ENCODE measurements around the gene SSH2. TPM values are rescaled to one million over a fixed set of nuclear protein-coding genes. Genes with fewer than 3 reads are reported as not detected.

The SSH2 gene
- total RNA-seq, 5 donors from 2014 or later (not counting 1 experiment from before 2014, with no cell fraction given): 76.2 to 115 (median 82.7) TPM

DNA sequence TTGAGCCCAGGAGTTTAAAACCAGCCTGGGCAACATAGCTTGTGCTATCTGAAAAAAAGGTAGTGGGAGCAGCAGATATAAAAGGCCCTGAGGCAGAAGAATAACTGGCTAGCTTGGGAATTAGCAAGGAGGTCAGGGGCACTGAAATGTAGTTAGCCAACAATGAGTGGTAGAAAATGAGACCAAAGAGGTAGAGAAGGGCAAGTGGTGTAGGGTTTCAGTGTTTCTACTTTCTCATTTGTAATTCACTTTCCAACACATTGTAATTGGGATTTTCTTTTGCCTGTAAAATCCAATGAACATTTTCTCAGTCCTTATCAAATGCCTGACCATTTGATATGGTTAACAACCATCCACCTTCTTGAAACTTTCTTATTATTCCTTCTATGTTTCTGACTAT lies 212.2 kb downstream of the SSH2 start:
- Mint-ChIP-seq H3K36me3 (peaks cover 39% of the 10 kb centered on the region), H3K4me3 (peak overlapping the region in 1 of 3 donors; percentile 33), H3K4me1 (peaks cover 83 to 91% (median 89%) of the 10 kb centered on the region in 3 donors), H3K9me3 (no peaks in the 10 kb centered on the region), H3K27ac (peak overlapping the region; percentile 40 to 67), H3K27me3 (no peaks in the 10 kb centered on the region)
- DNase-seq: no peak
- ChIA-PET CTCF (interaction anchor here in 1 of 2 donors (0.7 kb wide), 2 partner anchors 29 to 75 kb away, joined by 3 read pairs; no protein-coding TSS in a partner anchor), POLR2A (interaction anchor here (0.6 to 0.7 kb wide), 2 partner anchors 25 to 27 kb away, joined by 3 to 11 read pairs; no protein-coding TSS in a partner anchor)
- H3K9me3 ChIP-seq: no peaks in the 10 kb centered on the region
- ATAC-seq (replicated peaks in 1 of 4): no peak
- no peak overlapping the region for H3K27ac ChIP-seq (ENCODE audit: low read length)
- H3K36me3 ChIP-seq (ENCODE audit: control insufficient read depth in 2 of 2, extremely low read depth in 1 of 2, insufficient read depth in 1 of 2, low read length in 1 of 2): peaks cover 0 to 2% of the 10 kb centered on the region in 2 donors
- peaks cover 33 to 36% of the 10 kb centered on the region in 2 experiments for H3K4me1 ChIP-seq (ENCODE audit: control insufficient read depth in 1 of 2, extremely low read depth in 1 of 2, insufficient read depth in 2 of 2, low read length in 2 of 2)
- no peaks in the 10 kb centered on the region for H3K27me3 ChIP-seq (replicated peaks in 1 of 2; ENCODE audit: control insufficient read depth in 2 of 2, extremely low read depth in 1 of 2, insufficient read depth in 2 of 2, low read length in 1 of 2)
- H3K4me3 ChIP-seq (ENCODE audit: control insufficient read depth in 1 of 2, extremely low read depth in 1 of 2, low read length in 1 of 2): no peak overlapping the region

DNA sequence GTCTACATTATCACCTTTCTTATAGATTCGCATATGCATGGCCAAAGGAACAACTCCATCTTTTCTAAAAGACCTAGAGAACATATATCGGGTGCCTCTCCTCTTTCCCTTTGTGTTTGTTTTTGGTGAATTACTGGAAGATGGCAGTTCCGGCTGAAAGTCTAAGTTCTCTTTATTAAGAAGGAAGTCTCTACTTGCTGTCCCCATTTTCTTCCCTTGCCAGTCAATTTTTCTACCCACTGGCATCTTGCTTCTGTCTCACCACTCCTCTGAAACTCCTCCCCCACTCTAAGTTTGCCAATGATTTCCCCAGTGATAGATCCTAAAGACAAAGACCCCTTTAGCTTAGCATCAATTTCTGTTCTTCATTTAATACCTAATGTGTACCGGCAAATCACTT lies 213.5 kb downstream of the SSH2 start:
- Mint-ChIP-seq H3K4me3 (peak overlapping the region in 1 of 3 donors; percentile 8), H3K27me3 (no peaks in the 10 kb centered on the region), H3K36me3 (peaks cover 36% of the 10 kb centered on the region), H3K9me3 (no peaks in the 10 kb centered on the region), H3K4me1 (peaks cover 81 to 90% (median 82%) of the 10 kb centered on the region in 3 donors), H3K27ac (peak overlapping the region; percentile 48 to 68)
- peaks cover 0 to 3% of the 10 kb centered on the region in 2 donors for H3K36me3 ChIP-seq (ENCODE audit: control insufficient read depth in 2 of 2, extremely low read depth in 1 of 2, insufficient read depth in 1 of 2, low read length in 1 of 2)
- DNase-seq: no peak
- no peak overlapping the region for H3K27ac ChIP-seq (ENCODE audit: low read length)
- 100% methylated on average over 1 of the region's 4 CpGs for WGBS (ENCODE audit: insufficient coverage)
- H3K4me3 ChIP-seq (ENCODE audit: control insufficient read depth in 1 of 2, extremely low read depth in 1 of 2, low read length in 1 of 2): no peak overlapping the region
- ATAC-seq (replicated peaks in 1 of 4): no peak
- ChIA-PET CTCF (no interaction called here), POLR2A (no interaction called here)
- H3K9me3 ChIP-seq: no peaks in the 10 kb centered on the region
- H3K4me1 ChIP-seq (ENCODE audit: control insufficient read depth in 1 of 2, extremely low read depth in 1 of 2, insufficient read depth in 2 of 2, low read length in 2 of 2): peaks cover 24 to 28% of the 10 kb centered on the region in 2 experiments
- H3K27me3 ChIP-seq (replicated peaks in 1 of 2; ENCODE audit: control insufficient read depth in 2 of 2, extremely low read depth in 1 of 2, insufficient read depth in 2 of 2, low read length in 1 of 2): no peaks in the 10 kb centered on the region

DNA sequence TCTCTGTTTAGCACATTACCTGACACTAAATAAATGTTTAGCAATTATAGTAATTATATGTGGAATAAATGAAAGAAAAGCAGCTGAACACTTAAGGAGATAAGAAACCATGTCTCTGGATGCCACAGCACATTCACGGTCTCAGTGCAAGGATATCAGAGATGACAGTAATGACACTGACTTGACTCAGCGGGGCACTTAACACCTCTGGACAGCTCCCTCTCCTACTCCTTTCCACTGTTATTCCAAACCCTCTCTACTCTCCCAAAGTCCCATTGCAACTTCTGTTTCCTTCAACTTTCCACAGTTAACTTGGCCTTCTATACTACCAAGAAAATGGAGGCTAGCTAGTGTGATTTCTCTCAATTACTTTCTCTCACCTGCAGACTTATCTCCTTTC lies 214.3 kb downstream of the SSH2 start:
- Mint-ChIP-seq H3K9me3 (no peaks in the 10 kb centered on the region), H3K27ac (peak overlapping the region; percentile 48 to 68), H3K27me3 (no peaks in the 10 kb centered on the region), H3K36me3 (peaks cover 40% of the 10 kb centered on the region), H3K4me3 (peak overlapping the region in 1 of 3 donors; percentile 8), H3K4me1 (peaks cover 80 to 90% (median 82%) of the 10 kb centered on the region in 3 donors)
- CTCF ChIA-PET: no interaction called here
- no peaks in the 10 kb centered on the region for H3K27me3 ChIP-seq (replicated peaks in 1 of 2; ENCODE audit: control insufficient read depth in 2 of 2, extremely low read depth in 1 of 2, insufficient read depth in 2 of 2, low read length in 1 of 2)
- H3K9me3 ChIP-seq: no peaks in the 10 kb centered on the region
- H3K27ac ChIP-seq (ENCODE audit: low read length): no peak overlapping the region
- H3K4me3 ChIP-seq (ENCODE audit: control insufficient read depth in 1 of 2, extremely low read depth in 1 of 2, low read length in 1 of 2): no peak overlapping the region
- 100% methylated on average over 1 of the region's 2 CpGs for WGBS (ENCODE audit: insufficient coverage)
- POLR2A ChIA-PET: no interaction called here
- peaks cover 3 to 4% of the 10 kb centered on the region in 2 donors for H3K36me3 ChIP-seq (ENCODE audit: control insufficient read depth in 2 of 2, extremely low read depth in 1 of 2, insufficient read depth in 1 of 2, low read length in 1 of 2)
- peaks cover 19 to 24% of the 10 kb centered on the region in 2 experiments for H3K4me1 ChIP-seq (ENCODE audit: control insufficient read depth in 1 of 2, extremely low read depth in 1 of 2, insufficient read depth in 2 of 2, low read length in 2 of 2)
- ATAC-seq (replicated peaks in 1 of 4): no peak
- no peak for DNase-seq

DNA sequence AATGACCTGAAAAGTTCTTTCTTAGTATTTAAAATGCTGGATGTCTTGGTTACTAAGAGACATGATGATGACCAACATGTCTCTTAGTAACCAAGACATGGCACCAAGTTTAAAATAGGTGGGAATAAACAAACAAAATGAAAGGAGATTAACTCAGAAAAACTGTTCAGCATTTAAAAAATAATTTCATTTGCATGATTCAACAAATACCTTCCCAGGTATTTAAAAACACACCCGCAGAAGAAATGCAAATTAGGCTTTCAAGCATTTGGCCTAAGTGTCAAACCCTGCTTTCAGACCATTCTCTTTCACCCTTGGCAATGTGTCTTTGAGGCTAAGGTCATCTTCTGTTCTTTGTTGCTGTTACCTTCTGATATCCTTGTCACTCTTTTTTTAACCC lies 215.9 kb downstream of the SSH2 start:
- Mint-ChIP-seq H3K27ac (peak overlapping the region; percentile 67 to 94), H3K9me3 (no peaks in the 10 kb centered on the region), H3K27me3 (no peaks in the 10 kb centered on the region), H3K4me1 (peaks cover 81 to 94% (median 86%) of the 10 kb centered on the region in 3 donors), H3K4me3 (no peak overlapping the region), H3K36me3 (peaks cover 47% of the 10 kb centered on the region)
- POLR2A ChIA-PET: interaction anchor here (0.6 to 2.5 kb wide), 4 partner anchors 9 to 96 kb away, joined by 3 to 12 read pairs (median 3); no protein-coding TSS in a partner anchor
- H3K4me1 ChIP-seq (ENCODE audit: control insufficient read depth in 1 of 2, extremely low read depth in 1 of 2, insufficient read depth in 2 of 2, low read length in 2 of 2): peaks cover 17 to 18% of the 10 kb centered on the region in 2 experiments
- DNase-seq (no peak), ATAC-seq (replicated peaks in 1 of 4) (no peak)
- H3K27ac ChIP-seq (ENCODE audit: low read length): peak overlapping the region; percentile 39
- WGBS (ENCODE audit: insufficient coverage): 56% methylated on average over 1 of the region's 1 CpG
- CTCF ChIA-PET: interaction anchor here in 1 of 2 donors (0.6 kb wide), 1 partner anchor 102 kb away, joined by 4 read pairs; no protein-coding TSS in a partner anchor
- peaks cover 3 to 8% of the 10 kb centered on the region in 2 donors for H3K36me3 ChIP-seq (ENCODE audit: control insufficient read depth in 2 of 2, extremely low read depth in 1 of 2, insufficient read depth in 1 of 2, low read length in 1 of 2)
- no peaks in the 10 kb centered on the region for H3K27me3 ChIP-seq (replicated peaks in 1 of 2; ENCODE audit: control insufficient read depth in 2 of 2, extremely low read depth in 1 of 2, insufficient read depth in 2 of 2, low read length in 1 of 2)
- no peak overlapping the region for H3K4me3 ChIP-seq (ENCODE audit: control insufficient read depth in 1 of 2, extremely low read depth in 1 of 2, low read length in 1 of 2)
- no peaks in the 10 kb centered on the region for H3K9me3 ChIP-seq

DNA sequence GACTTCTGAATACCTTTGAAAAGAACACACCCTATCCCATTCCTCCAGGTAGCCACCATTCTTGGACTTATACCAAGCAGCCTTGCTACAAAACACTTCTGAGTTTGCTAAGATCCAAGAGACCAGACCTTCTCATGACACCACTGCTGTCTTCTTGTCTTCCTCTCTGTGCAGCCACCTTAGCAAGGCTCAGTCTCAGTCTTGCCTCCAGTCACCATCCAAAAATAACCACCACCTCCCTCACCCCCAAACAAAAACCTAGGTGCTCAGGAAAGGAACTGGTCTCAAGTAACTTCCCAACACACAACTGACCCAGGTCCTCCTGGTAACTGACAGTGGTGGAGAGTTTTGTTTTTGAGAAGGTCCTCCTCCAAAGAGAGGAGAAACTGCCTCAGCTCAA lies 216.4 kb downstream of the SSH2 start:
- no peaks in the 10 kb centered on the region for H3K9me3 Mint-ChIP-seq
- ChIA-PET POLR2A (interaction anchor here (0.6 to 2.5 kb wide), 3 partner anchors 9 to 97 kb away, joined by 3 to 12 read pairs (median 3); no protein-coding TSS in a partner anchor), CTCF (interaction anchor here (0.6 to 1.6 kb wide), 2 partner anchors 9 to 101 kb away, joined by 4 to 7 read pairs; no protein-coding TSS in a partner anchor)
- ATAC-seq (replicated peaks in 1 of 4) (peak; percentile 13 to 40 (median 33)), DNase-seq (no peak)
- no peaks in the 10 kb centered on the region for H3K9me3 ChIP-seq
- peaks cover 77 to 93% (median 83%) of the 10 kb centered on the region in 3 donors for H3K4me1 Mint-ChIP-seq
- H3K36me3 Mint-ChIP-seq: peaks cover 45% of the 10 kb centered on the region
- H3K4me1 ChIP-seq (ENCODE audit: control insufficient read depth in 1 of 2, extremely low read depth in 1 of 2, insufficient read depth in 2 of 2, low read length in 2 of 2): peaks cover 13 to 14% of the 10 kb centered on the region in 2 experiments
- H3K27ac Mint-ChIP-seq: peak overlapping the region; percentile 83 to 94
- peak overlapping the region; percentile 39 for H3K27ac ChIP-seq (ENCODE audit: low read length)
- H3K4me3 ChIP-seq (ENCODE audit: control insufficient read depth in 1 of 2, extremely low read depth in 1 of 2, low read length in 1 of 2): no peak overlapping the region
- peaks cover 3 to 9% of the 10 kb centered on the region in 2 donors for H3K36me3 ChIP-seq (ENCODE audit: control insufficient read depth in 2 of 2, extremely low read depth in 1 of 2, insufficient read depth in 1 of 2, low read length in 1 of 2)
- no peaks in the 10 kb centered on the region for H3K27me3 ChIP-seq (replicated peaks in 1 of 2; ENCODE audit: control insufficient read depth in 2 of 2, extremely low read depth in 1 of 2, insufficient read depth in 2 of 2, low read length in 1 of 2)
- H3K4me3 Mint-ChIP-seq: peak overlapping the region in 2 of 3 donors; percentile 24 to 39
- no peaks in the 10 kb centered on the region for H3K27me3 Mint-ChIP-seq

DNA sequence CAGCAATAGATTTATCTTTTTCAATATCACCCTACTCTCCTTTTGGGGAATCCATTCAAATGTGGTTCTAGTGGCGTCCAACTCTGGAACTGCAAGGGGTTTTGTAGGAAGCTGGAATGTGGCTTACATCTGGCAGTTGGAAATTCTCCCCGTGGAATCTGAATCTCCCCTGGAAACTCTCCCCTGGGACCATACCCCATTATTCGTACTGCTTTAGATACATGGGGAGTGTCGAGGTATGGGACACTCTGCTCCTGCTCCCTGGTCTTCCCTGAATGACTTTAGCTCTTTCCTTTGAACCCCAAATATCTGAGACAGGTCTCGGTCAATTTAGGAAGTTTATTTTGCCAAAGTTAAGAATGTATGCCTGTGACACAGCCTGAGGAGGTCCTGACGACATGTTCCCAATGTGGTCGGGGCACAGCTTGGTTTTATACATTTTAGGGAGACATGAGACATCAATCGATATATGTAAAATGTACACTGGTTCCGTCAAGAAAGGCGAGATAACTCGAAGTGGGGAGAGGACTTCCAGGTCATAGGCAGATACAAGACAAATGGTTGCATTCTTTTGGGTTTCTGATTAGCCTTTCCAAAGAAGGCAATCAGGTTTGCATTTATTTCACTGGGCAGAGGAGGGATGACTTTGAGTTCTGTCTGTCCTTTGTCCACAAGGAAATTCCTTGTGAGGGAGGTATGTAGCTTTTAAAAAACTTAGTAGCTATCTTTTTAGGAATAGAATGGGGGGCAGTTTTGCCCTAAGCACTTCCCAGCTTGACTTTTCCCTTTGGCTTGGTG lies 218.2 kb downstream of the SSH2 start:
- Histone ChIP-seq H3K4me1 (ENCODE audit: control insufficient read depth in 1 of 2, extremely low read depth in 1 of 2, insufficient read depth in 2 of 2, low read length in 2 of 2) (peaks cover 13 to 18% of the 10 kb centered on the region in 2 experiments), H3K4me3 (ENCODE audit: control insufficient read depth in 1 of 2, extremely low read depth in 1 of 2, low read length in 1 of 2) (no peak overlapping the region), H3K27ac (ENCODE audit: low read length) (no peak overlapping the region), H3K27me3 (replicated peaks in 1 of 2; ENCODE audit: control insufficient read depth in 2 of 2, extremely low read depth in 1 of 2, insufficient read depth in 2 of 2, low read length in 1 of 2) (no peaks in the 10 kb centered on the region), H3K36me3 (ENCODE audit: control insufficient read depth in 2 of 2, extremely low read depth in 1 of 2, insufficient read depth in 1 of 2, low read length in 1 of 2) (peaks cover 3 to 9% of the 10 kb centered on the region in 2 donors), H3K9me3 (no peaks in the 10 kb centered on the region)
- Mint-ChIP-seq H3K36me3 (peaks cover 34% of the 10 kb centered on the region), H3K9me3 (no peaks in the 10 kb centered on the region), H3K27me3 (no peaks in the 10 kb centered on the region), H3K4me1 (peaks cover 74 to 86% (median 76%) of the 10 kb centered on the region in 3 donors), H3K4me3 (no peak overlapping the region), H3K27ac (peak overlapping the region; percentile 84 to 85)
- ChIA-PET POLR2A (interaction anchor here in 1 of 2 donors (0.5 to 2.5 kb wide), 2 partner anchors 11 to 70 kb away, joined by 4 to 12 read pairs; no protein-coding TSS in a partner anchor), CTCF (interaction anchor here in 1 of 2 donors (0.6 to 1.6 kb wide), 5 partner anchors 8 to 67 kb away, joined by 3 to 7 read pairs (median 3); no protein-coding TSS in a partner anchor)
- ATAC-seq (replicated peaks in 1 of 4) (no peak), DNase-seq (no peak)
- WGBS (ENCODE audit: insufficient coverage): 93% methylated on average over 7 of the region's 11 CpGs
